Neuron (in vitro differentiated cells): Measurements from ENCODE around the gene KRTAP1-5.
"Not testable (repeated sequence)": the region's sequence is repeated elsewhere in the genome, so short reads cannot be mapped to it uniquely, and the experiment has no call there.

ENCODE experiments used
- H2AFZ ChIP-seq: one replicate; pipeline ENCODE4 v1.6.1; 2013; ENCODE audit warnings: low read depth, mild to moderate bottlenecking, inconsistent platforms, low read length, moderate library complexity
- H3K27me3 ChIP-seq: one replicate; pipeline ENCODE4 v1.6.1; 2013; ENCODE audit warnings: low read length; ENCODE audit not compliant: insufficient read depth
- H3K36me3 ChIP-seq: one replicate; pipeline ENCODE4 v1.6.1; 2013; ENCODE audit warnings: low read length; ENCODE audit not compliant: insufficient read depth
- H3K4me1 ChIP-seq: one replicate; pipeline ENCODE4 v1.6.1; 2013; ENCODE audit warnings: low read length; ENCODE audit not compliant: insufficient read depth
- H3K4me3 ChIP-seq: 2 replicates; pipeline ENCODE4 v1.5.1; 2013; ENCODE audit warnings: mild to moderate bottlenecking, low read length, moderate library complexity
- H3K9me3 ChIP-seq: one replicate; pipeline ENCODE4 v1.6.1; 2013; ENCODE audit warnings: low read length

The KRTAP1-5 gene

DNA sequence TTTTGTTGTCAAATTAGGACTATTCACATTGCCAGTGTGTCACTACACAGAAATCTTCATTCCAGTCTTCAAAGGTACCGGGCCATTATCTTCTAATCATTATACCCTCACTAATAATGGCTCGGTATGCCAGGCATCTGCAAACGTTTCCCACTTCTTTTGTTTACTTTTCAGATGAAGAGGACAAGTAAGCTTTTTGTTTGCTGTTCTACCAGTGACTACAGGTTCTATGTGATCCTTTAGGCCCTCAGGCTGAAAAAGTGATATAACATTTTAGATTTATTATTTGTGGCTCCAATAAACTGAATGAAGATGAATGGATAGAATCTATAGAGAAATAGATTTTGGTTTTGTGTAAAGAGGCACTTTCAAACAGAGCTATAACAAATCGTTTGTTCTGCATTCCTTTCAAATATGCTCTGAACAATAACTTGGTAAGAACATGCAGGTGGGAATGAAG lies 17.7 kb downstream of the KRTAP1-5 start:
- H3K36me3 ChIP-seq: no peaks in the 10 kb centered on the region
- H3K4me3 ChIP-seq: no peak overlapping the region
- no peaks in the 10 kb centered on the region for H3K27me3 ChIP-seq
- H2AFZ ChIP-seq: no peak overlapping the region
- no peaks in the 10 kb centered on the region for H3K4me1 ChIP-seq
- no peaks in the 10 kb centered on the region for H3K9me3 ChIP-seq

DNA sequence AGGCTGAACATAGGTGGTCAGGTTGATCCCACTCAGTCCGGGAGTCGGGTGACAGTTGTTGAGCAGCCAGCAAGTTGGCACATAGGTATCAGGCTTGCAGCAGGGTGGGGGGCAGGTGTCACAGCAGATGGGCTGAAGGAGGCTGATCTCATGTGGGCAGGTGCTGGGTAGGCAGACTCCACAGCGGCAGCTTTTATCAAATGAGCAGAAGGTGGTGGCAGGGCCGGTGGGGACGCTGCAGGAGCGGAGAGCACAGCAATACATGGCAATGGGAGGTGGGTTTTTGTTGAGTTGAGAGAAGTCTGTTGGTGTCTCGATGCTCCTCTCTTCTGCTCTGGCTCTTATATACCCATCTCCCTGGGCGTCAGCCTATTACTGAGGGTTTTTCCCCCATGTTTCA lies 18.2 kb downstream of the KRTAP1-5 start, which contains the start of gene KRTAP3-1:
Gene KRTAP3-1, minus strand, starts transcription at position 318 of the 400 bp plus-strand sequence. Its CDS starts 54 bp downstream, at position 264.
- H3K9me3 ChIP-seq: no peaks in the 10 kb centered on the region
- H3K27me3 ChIP-seq: peaks cover 1% of the 10 kb centered on the region
- H3K4me3 ChIP-seq: no peak within 1 kb of the TSS
- H2AFZ ChIP-seq: no peak within 1 kb of the TSS
- no peaks in the 10 kb centered on the region for H3K4me1 ChIP-seq
- H3K36me3 ChIP-seq: no peaks in the 10 kb centered on the region

DNA sequence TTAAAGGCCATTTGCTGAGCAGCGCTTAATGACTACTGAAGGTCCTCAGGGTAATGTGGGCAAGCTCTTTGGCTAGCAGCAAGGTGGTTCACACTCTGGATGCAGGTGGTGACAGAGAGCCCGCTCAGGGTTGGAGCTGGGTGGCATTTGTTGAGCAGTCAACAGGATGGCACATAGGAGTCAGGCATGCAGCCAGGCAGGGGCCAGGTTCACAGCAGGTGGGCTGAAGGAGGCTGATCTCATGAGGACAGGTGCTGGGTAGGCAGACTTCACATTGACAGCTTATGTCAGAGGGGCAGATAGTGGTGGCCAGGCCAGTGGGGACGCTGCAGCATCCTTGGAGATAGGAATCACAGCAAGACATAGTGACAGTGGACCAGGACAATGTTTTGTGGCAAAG lies 22.6 kb downstream of the KRTAP1-5 start:
- Histone ChIP-seq H3K4me1 (no peaks in the 10 kb centered on the region), H3K36me3 (no peaks in the 10 kb centered on the region), H2AFZ (no peak overlapping the region), H3K9me3 (no peaks in the 10 kb centered on the region), H3K27me3 (peaks cover 3% of the 10 kb centered on the region), H3K4me3 (no peak overlapping the region)

DNA sequence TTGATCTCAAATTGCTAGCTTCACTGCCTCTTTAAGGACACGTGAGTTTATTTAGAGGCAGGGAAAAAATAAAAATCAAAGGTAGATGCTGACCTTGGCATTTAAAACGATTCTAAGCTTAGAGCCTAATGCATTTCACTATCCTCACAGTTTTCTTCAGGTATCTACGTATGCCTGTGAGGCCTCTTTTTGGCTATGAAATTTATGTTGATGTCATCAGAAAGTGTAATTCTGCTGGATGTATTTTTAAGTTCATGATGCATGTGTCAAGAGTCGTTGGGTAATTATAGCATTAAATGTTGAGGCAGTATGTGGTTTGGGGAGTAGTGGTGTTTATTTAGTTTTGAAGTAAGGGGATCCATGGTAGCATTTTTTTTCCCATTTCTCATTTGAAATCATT lies 23.1 kb downstream of the KRTAP1-5 start:
- no peaks in the 10 kb centered on the region for H3K36me3 ChIP-seq
- no peak overlapping the region for H2AFZ ChIP-seq
- no peaks in the 10 kb centered on the region for H3K9me3 ChIP-seq
- H3K27me3 ChIP-seq: peaks cover 3% of the 10 kb centered on the region
- no peak overlapping the region for H3K4me3 ChIP-seq
- no peaks in the 10 kb centered on the region for H3K4me1 ChIP-seq

DNA sequence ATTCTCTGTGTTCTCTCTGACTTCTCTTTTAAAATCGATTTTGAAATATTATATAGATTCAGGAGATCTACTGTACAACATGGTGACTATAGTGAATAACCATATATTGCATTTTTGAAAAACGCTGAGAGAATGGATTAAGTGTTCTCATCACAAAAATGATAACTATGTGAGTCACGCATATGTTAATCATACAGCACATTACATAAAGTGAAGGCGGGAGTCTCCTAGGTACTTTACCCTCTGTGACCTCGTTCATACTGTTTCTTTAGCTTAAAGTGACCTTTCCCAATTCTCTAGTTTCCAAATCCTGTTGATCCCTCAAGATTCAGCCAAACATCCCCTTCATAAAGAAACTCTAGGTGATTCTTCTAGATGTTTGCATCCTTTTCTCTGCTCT lies 24.2 kb downstream of the KRTAP1-5 start:
- H3K4me3 ChIP-seq: no peak overlapping the region
- peaks cover 3% of the 10 kb centered on the region for H3K27me3 ChIP-seq
- H3K36me3 ChIP-seq: no peaks in the 10 kb centered on the region
- no peak overlapping the region for H2AFZ ChIP-seq
- no peaks in the 10 kb centered on the region for H3K9me3 ChIP-seq
- no peaks in the 10 kb centered on the region for H3K4me1 ChIP-seq

DNA sequence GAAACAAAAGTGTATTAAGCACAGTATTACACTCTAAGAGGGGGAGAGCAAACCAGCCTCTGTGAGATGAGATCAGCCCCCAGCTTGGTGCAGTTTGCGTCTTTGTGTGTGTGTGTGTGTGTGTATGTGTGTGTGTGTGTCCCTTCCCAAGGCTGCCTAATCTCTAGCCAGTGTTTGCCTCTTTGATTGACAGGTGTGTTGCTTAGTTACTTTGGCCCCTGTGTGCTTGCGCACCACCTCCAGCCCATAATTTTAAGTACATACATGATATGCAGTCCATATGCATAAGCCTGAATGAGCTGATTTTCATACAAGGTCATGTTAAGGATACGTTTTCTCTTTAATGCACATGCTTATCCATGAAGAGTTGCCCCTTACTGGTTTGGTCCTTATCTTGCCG lies 25.2 kb downstream of the KRTAP1-5 start:
- Histone ChIP-seq H3K4me1 (no peaks in the 10 kb centered on the region), H3K4me3 (no peak overlapping the region), H3K9me3 (no peaks in the 10 kb centered on the region), H2AFZ (no peak overlapping the region), H3K27me3 (peaks cover 3% of the 10 kb centered on the region), H3K36me3 (no peaks in the 10 kb centered on the region)

DNA sequence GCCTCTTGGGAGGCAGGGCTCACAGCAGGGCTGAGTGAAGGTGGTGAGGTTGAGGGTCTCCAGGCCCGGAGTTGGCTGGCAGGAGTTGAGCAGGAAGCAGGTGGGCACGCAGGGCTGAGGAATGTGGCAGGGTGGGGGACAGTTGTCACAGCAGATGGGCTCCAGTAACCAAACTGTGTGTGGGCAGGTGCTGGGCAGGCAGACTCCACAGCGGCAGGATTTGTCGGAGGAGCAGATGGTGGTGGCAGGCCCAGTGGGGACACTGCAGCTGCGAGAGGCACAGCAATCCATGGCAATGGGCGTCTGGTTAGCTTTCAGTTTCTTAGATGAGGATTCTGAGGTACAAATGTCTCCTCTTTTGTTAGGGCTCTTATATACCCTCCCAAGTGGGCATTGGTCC lies 27.4 kb downstream of the KRTAP1-5 start, which contains the start of gene KRTAP3-2:
Gene KRTAP3-2, minus strand, starts transcription at position 344 of the 400 bp plus-strand sequence. Its CDS starts 53 bp downstream, at position 291.
- not testable (repeated sequence) for H3K4me3 ChIP-seq, H3K9me3 ChIP-seq, H3K36me3 ChIP-seq, H3K27me3 ChIP-seq, H2AFZ ChIP-seq, H3K4me1 ChIP-seq

DNA sequence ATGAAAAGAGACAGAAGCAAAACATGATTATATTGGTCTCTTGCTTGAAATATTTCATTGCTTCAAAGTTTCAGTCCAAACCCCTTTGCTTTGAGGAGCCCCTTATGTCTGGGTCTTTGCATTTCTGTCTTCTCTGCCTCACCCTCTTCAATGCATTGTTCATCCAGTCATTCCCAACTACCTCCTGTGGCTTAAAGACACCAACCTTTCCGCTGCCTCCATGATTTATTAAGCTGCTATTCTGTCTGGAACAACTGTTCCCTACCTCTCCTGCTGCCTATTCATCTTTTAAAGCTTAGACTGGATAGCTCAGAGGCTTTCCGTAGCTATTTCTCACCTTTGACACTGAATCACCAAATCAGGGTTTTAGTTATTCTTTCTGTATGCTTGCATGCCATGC lies 29.6 kb downstream of the KRTAP1-5 start:
- Histone ChIP-seq H3K4me1 (no peaks in the 10 kb centered on the region), H3K4me3 (no peak overlapping the region), H3K36me3 (no peaks in the 10 kb centered on the region), H3K27me3 (no peaks in the 10 kb centered on the region), H3K9me3 (no peaks in the 10 kb centered on the region), H2AFZ (no peak overlapping the region)

DNA sequence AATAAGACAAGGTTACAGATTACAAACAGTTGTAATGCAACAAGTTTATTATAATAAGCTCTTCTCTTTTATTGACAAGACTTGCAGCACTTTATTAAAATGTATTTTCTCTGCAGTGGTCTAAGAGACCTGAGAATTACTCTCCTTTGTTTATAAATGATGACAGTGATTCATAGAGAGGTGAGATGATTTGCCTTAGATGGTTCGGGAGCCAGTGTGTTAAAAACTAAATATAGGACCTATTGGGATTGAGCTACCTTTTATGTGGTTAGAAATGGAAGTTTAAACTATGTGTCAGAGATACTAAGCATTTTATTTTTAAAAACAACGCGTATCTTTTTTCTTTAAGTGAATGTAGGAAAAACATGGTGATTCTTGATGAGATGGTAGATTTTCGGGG lies 30.2 kb downstream of the KRTAP1-5 start:
- Histone ChIP-seq H3K9me3 (no peaks in the 10 kb centered on the region), H2AFZ (no peak overlapping the region), H3K4me3 (no peak overlapping the region), H3K27me3 (no peaks in the 10 kb centered on the region), H3K4me1 (no peaks in the 10 kb centered on the region), H3K36me3 (no peaks in the 10 kb centered on the region)

DNA sequence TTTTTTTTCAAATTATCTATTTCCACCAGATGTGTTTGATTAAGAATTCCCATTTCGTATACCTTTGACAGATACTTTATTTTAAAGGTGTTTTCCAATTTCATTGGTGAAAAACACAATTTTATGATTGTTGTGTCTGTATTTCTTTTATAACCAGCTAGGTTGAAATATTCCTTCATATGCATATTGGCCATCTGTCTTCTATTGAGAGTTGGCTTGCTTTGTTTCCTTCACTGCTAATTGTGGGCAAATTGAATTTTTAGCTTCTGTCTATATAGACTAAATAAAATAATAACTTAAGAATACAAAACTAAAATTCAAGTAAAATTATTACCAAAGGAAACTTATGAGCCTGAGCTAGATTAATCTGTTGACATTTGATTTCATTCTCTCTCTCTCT lies 31.9 kb downstream of the KRTAP1-5 start:
- no peaks in the 10 kb centered on the region for H3K9me3 ChIP-seq
- no peaks in the 10 kb centered on the region for H3K36me3 ChIP-seq
- no peak overlapping the region for H3K4me3 ChIP-seq
- H3K4me1 ChIP-seq: no peaks in the 10 kb centered on the region
- no peak overlapping the region for H2AFZ ChIP-seq
- H3K27me3 ChIP-seq: no peaks in the 10 kb centered on the region

DNA sequence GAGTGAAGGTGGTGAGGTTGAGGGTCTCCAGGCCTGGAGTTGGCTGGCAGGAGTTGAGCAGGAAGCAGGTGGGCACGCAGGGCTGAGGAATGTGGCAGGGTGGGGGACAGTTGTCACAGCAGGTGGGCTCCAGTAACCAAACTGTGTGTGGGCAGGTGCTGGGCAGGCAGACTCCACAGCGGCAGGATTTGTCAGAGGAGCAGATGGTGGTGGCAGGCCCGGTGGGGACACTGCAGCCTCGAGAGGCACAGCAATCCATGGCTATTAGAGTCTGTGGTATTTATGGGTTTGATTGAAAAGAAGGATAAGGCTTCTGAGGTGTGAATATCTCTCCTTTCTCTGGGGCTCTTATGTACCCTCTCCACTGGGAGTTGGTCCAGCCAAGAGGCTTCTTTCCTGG lies 33.2 kb downstream of the KRTAP1-5 start, which contains the start of gene KRTAP3-3:
Gene KRTAP3-3, minus strand, starts transcription at position 326 of the 400 bp plus-strand sequence. Its CDS starts 67 bp downstream, at position 259.
- Histone ChIP-seq H3K27me3 (no peaks in the 10 kb centered on the region), H3K36me3 (no peaks in the 10 kb centered on the region), H3K9me3 (no peaks in the 10 kb centered on the region)

DNA sequence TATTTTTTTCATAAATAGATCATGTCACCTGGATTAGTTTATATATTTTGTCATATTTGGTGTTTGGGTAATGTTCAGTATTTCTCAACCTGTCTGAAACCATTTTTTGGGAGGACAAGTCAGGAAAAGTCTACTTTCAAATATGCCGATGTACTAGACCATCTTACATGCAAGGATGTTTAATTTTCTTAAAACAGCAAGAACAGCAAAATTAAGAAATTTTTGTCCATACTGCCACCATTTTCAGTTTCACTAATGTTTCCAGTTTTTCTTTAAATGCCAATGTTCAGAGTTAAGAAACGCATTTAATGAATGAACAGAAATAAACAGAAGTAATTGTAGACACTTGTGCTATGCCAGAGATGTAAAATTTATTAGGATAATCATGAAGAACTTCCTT lies 33.9 kb downstream of the KRTAP1-5 start:
- H3K27me3 ChIP-seq: no peaks in the 10 kb centered on the region
- H3K36me3 ChIP-seq: no peaks in the 10 kb centered on the region
- no peaks in the 10 kb centered on the region for H3K4me1 ChIP-seq
- H2AFZ ChIP-seq: no peak overlapping the region
- no peaks in the 10 kb centered on the region for H3K9me3 ChIP-seq
- H3K4me3 ChIP-seq: no peak overlapping the region

More for the DNA sequence above, 33.2 kb downstream of the KRTAP1-5 start, which contains the start of gene KRTAP3-3:
- no peaks in the 10 kb centered on the region for H3K4me1 ChIP-seq
- no peak within 1 kb of the TSS for H3K4me3 ChIP-seq
- H2AFZ ChIP-seq: no peak within 1 kb of the TSS

DNA sequence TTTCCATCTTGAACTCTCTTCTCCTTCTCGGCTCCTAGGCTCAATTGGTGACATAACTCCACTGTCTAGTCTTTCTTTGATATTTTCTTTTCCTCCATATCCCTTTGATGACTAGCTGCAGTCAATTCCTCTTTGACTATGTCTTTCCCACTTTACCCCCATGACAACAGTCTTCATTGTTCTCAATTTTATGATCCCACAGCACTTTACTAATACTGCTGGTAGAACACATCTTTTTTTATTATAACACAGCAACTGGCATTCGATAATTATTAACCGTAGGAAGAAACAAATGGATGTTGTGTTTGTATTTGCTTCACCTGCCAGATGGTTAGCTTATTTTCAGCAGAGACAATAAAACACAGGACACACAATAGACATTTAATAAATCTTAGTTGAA lies 34.3 kb downstream of the KRTAP1-5 start:
- no peaks in the 10 kb centered on the region for H3K9me3 ChIP-seq
- H3K36me3 ChIP-seq: no peaks in the 10 kb centered on the region
- H3K27me3 ChIP-seq: no peaks in the 10 kb centered on the region
- H3K4me3 ChIP-seq: no peak overlapping the region
- no peak overlapping the region for H2AFZ ChIP-seq
- no peaks in the 10 kb centered on the region for H3K4me1 ChIP-seq

DNA sequence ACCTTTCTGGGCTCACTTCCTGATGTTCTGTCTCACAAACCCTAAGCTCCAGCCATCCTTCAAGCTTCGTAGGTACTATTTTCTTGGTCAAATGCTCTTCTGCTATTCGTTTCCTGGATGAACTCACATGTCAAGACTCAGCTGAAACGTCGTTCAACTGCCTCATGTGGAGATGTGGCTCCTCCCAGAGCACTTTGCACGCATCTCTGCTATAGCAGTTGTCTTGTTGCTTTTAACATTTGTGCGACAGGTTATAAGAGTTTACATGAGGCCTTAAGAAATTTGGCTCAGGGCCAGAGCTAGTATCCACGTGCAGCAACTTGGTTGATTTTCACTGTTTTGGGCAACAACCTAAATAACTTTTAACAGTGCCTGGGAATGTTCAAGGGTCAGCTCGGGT lies 40.1 kb downstream of the KRTAP1-5 start:
- H3K36me3 ChIP-seq: no peaks in the 10 kb centered on the region
- no peaks in the 10 kb centered on the region for H3K9me3 ChIP-seq
- H3K4me1 ChIP-seq: no peaks in the 10 kb centered on the region
- no peak overlapping the region for H2AFZ ChIP-seq
- H3K27me3 ChIP-seq: no peaks in the 10 kb centered on the region
- H3K4me3 ChIP-seq: no peak overlapping the region
